Endothelial cell of umbilical vein (primary cell): ENCODE measurements around the gene LGR6. TPM values are rescaled to one million over a fixed set of nuclear protein-coding genes. Genes with fewer than 3 reads are reported as not detected.

ENCODE experiments used
- BruUV-seq: library from RNA; stranded (reverse); fragments of 400-500 nt; replicated peaks from 2 replicates; lab custom pipeline; 2021; lab: Mats Ljungman, UMichigan
- CTCF ChIA-PET: fragments of 300-600, 350-600 bp; sonication (Branson Sonifier 250); formaldehyde crosslinking; loops from one replicate; lab custom pipeline; 2021; ENCODE audit warnings: antibody characterized with exemption, inconsistent platforms; lab: Charles Lee
- POLR2A ChIA-PET: fragments of 300-600, 350-600 bp; sonication (Branson Sonifier 250); formaldehyde crosslinking; loops from one replicate; lab custom pipeline; 2021; ENCODE audit warnings: antibody characterized with exemption, inconsistent platforms; lab: Charles Lee
- DNase-seq: peaks from one replicate; pipeline ENCODE4 v3.0.0-alpha.2; 2011; ENCODE audit warnings: low read depth, low spot score
- FAIRE-seq: peaks from 2 replicates; lab custom pipeline; 2011; peaks lifted over from hg19 to GRCh38; lab: Jason Lieb, UNC
- H2AFZ ChIP-seq: 2 replicates; pipeline ENCODE4 v1.6.0; 2012; ENCODE audit warnings: low read depth, low read length, control low read depth, inconsistent platforms
- H3K27ac ChIP-seq: 2 replicates; pipeline ENCODE4 v1.5.1; 2011; ENCODE audit warnings: low read depth, mild to moderate bottlenecking, control low read depth, low read length, moderate library complexity; ENCODE audit not compliant: insufficient read depth
- H3K27me3 ChIP-seq, 2 experiments: 2 replicates each; pipeline versions ENCODE4 v1.6.0 to v1.6.1; 2011; ENCODE audit warnings: low read length in 2 of 2, mixed read lengths in 1 of 2; ENCODE audit not compliant: control insufficient read depth in 2 of 2, insufficient read depth in 2 of 2
- H3K36me3 ChIP-seq, 2 experiments: 2 replicates in 1 of 2; 3 replicates in 1 of 2; pipeline ENCODE4 v1.5.1; 2011; ENCODE audit warnings: low read length in 2 of 2, mild to moderate bottlenecking in 1 of 2, moderate library complexity in 1 of 2; ENCODE audit not compliant: control insufficient read depth in 2 of 2, insufficient read depth in 2 of 2; ENCODE audit errors: extremely low read depth in 1 of 2
- H3K4me1 ChIP-seq: 3 replicates; pipeline ENCODE4 v1.5.1; 2011; ENCODE audit warnings: mild to moderate bottlenecking, low read length; ENCODE audit not compliant: control insufficient read depth, insufficient read depth; ENCODE audit errors: extremely low read depth
- H3K4me2 ChIP-seq: 2 replicates; pipeline ENCODE4 v1.6.1; 2011; ENCODE audit warnings: low read length, control low read depth, mixed read lengths; ENCODE audit not compliant: insufficient read depth
- H3K4me3 ChIP-seq, 3 experiments: fragments of 200-600 bp in 1 of 3; sonication (generic), shearing (Covaris generic) in 1 of 3; replicated peaks in 1 of 3; 2 replicates each; pipeline ENCODE4 v1.5.1; 2011 to 2016; ENCODE audit warnings: control low read depth in 3 of 3, low read length in 3 of 3, mild to moderate bottlenecking in 2 of 3, inconsistent platforms in 1 of 3, low read depth in 1 of 3, moderate library complexity in 1 of 3; ENCODE audit not compliant: insufficient read depth in 1 of 3
- H3K79me2 ChIP-seq: 2 replicates; pipeline ENCODE4 v1.6.0; 2012; ENCODE audit warnings: low read length, inconsistent platforms; ENCODE audit not compliant: control insufficient read depth, insufficient read depth
- H3K9ac ChIP-seq: replicated peaks from 2 replicates; pipeline ENCODE3; 2011; ENCODE audit warnings: low read length, control low read depth; ENCODE audit not compliant: insufficient read depth; ENCODE audit errors: extremely low read depth
- H3K9me1 ChIP-seq: replicated peaks from 3 replicates; pipeline ENCODE4 v1.6.0; 2011; ENCODE audit warnings: mild to moderate bottlenecking, low read length; ENCODE audit not compliant: control insufficient read depth, insufficient read depth; ENCODE audit errors: extremely low read depth
- H3K9me3 ChIP-seq: replicated peaks from 2 replicates; pipeline ENCODE4 v1.5.1; 2012; ENCODE audit warnings: low read length, inconsistent platforms; ENCODE audit not compliant: control insufficient read depth, insufficient read depth
- H4K20me1 ChIP-seq: replicated peaks from 2 replicates; pipeline ENCODE3; 2011; ENCODE audit warnings: mild to moderate bottlenecking, low read length; ENCODE audit not compliant: control insufficient read depth, insufficient read depth; ENCODE audit errors: extremely low read depth
- CTCF ChIP-seq, 2 donors: IDR thresholded peaks; 1 replicate in 1 of 2; 2 replicates in 1 of 2; pipeline ENCODE4 v1.5.1; 2011; ENCODE audit warnings: low read length in 2 of 2, mild to moderate bottlenecking in 2 of 2, moderate library complexity in 2 of 2, control low read depth in 1 of 2, inconsistent platforms in 1 of 2, low read depth in 1 of 2; ENCODE audit not compliant: insufficient read depth in 1 of 2; ENCODE audit errors: extremely low read depth in 1 of 2
- EZH2 ChIP-seq: IDR thresholded peaks from 2 replicates; pipeline ENCODE4 v1.6.1; 2012; ENCODE audit warnings: borderline replicate concordance, low read depth, mild to moderate bottlenecking, moderate library complexity, low read length, inconsistent platforms; ENCODE audit not compliant: severe bottlenecking
- FOS ChIP-seq: IDR thresholded peaks from 2 replicates; pipeline ENCODE4 v1.6.1; 2011; ENCODE audit warnings: mild to moderate bottlenecking, low read length, moderate library complexity, borderline replicate concordance; ENCODE audit not compliant: insufficient read depth
- GATA2 ChIP-seq: IDR thresholded peaks from 2 replicates; pipeline ENCODE4 v1.7.0; 2011; ENCODE audit warnings: low read depth, mild to moderate bottlenecking, moderate library complexity, mixed read lengths, low read length; ENCODE audit not compliant: insufficient read length, insufficient read depth
- JUN ChIP-seq: IDR thresholded peaks from 2 replicates; pipeline ENCODE4 v1.6.1; 2011; ENCODE audit warnings: borderline replicate concordance, low read depth; ENCODE audit not compliant: insufficient read length, insufficient read depth
- MAX ChIP-seq: IDR thresholded peaks from 2 replicates; pipeline ENCODE4 v1.6.1; 2011; ENCODE audit not compliant: insufficient read depth, insufficient read length
- MYC ChIP-seq: IDR thresholded peaks from one replicate; pipeline ENCODE4 v1.6.1; 2011; ENCODE audit warnings: mild to moderate bottlenecking, low read depth, low read length
- POLR2A ChIP-seq: IDR thresholded peaks from 2 replicates; pipeline ENCODE4 v1.6.1; 2012; ENCODE audit warnings: low read depth, mild to moderate bottlenecking, control low read depth, low read length
- POLR2AphosphoS5 ChIP-seq: IDR thresholded peaks from 2 replicates; pipeline ENCODE4 v1.6.1; 2012; ENCODE audit warnings: low read depth, mild to moderate bottlenecking, control low read depth, low read length, moderate library complexity; ENCODE audit not compliant: insufficient read depth
- dilution Hi-C: fragments of 300-500 bp; cut with MboI; formaldehyde crosslinking; loops from one replicate; pipeline ENCODE4 v1.15.0; 2019; ENCODE audit warnings: low sequenced_read_pairs; ENCODE audit not compliant: extremely low pct_ligation_motif_present
- intact Hi-C: fragments of 100-400 bp; cut with micrococcal nuclease; formaldehyde crosslinking; loops from one replicate; pipeline ENCODE4 v1.10.0; 2022
- polyA plus RNA-seq, 4 experiments: library from polyadenylated mRNA; depleted of rRNA in 3 of 4; stranded (reverse) in 3 of 4; unstranded in 1 of 4; fragments of >200 nt; gene quantifications; 2 replicates each; pipeline versions ENCODE4 v1.2.1 to v1.2.3, GENCODE V29; 2011 to 2012; ENCODE audit warnings: missing spikeins in 1 of 4
- total RNA-seq: library from RNA; stranded (reverse); gene quantifications from 2 replicates; pipeline ENCODE4 v1.2.3, GENCODE V29; 2021

The LGR6 gene
- total and polyA plus RNA-seq, 2 donors (not counting 3 experiments of a cell fraction or from before 2014, with no cell fraction given), result not detected

GRCh38 chr1:202176949-202177927 is 16.4 kb upstream of the LGR6 start:
- Histone ChIP-seq H3K27ac (no peak overlapping the region), H4K20me1 (no peaks in the 10 kb centered on the region), H3K27me3 (peaks cover 5 to 10% of the 10 kb centered on the region in 2 experiments), H3K36me3 (no peaks in the 10 kb centered on the region), H2AFZ (no peak overlapping the region), H3K9me1 (no peaks in the 10 kb centered on the region), H3K4me3 (no peak overlapping the region), H3K9me3 (no peaks in the 10 kb centered on the region), H3K79me2 (no peaks in the 10 kb centered on the region), H3K4me2 (no peak overlapping the region), H3K9ac (no peak overlapping the region), H3K4me1 (no peaks in the 10 kb centered on the region)
- no peak for DNase-seq
- FAIRE-seq, result no peak
- ChIA-PET POLR2A (no interaction called here), CTCF (interaction anchor here (0.9 to 1.1 kb wide), 3 partner anchors 11 to 22 kb away, joined by 3 to 4 read pairs (median 3); no protein-coding TSS in a partner anchor)
- BruUV-seq, result no TSS peak
- intact Hi-C loops, result no loop called here
- no peak for TF ChIP-seq FOS
- no peak for TF ChIP-seq MYC
- TF ChIP-seq MAX, result no peak
- no peak for TF ChIP-seq POLR2A
- no peak for TF ChIP-seq CTCF (IDR thresholded peaks at IDR 0.05; ENCODE audit: extremely low read depth in 1 of 2, insufficient read depth in 1 of 2, low read depth in 1 of 2, low read length in 2 of 2)
- TF ChIP-seq EZH2, result no peak
- TF ChIP-seq JUN, result no peak
- TF ChIP-seq GATA2, result no peak
- no peak for TF ChIP-seq POLR2AphosphoS5
- dilution Hi-C loops, result no loop called here
